ENCODE results near the gene DMD.

DMD gene

GRCh38 chrX:32937043-32937442 is 274.3 kb downstream of the DMD start:
- no peak for DNase-seq (ENCODE audit: insufficient read length, low spot score)
- no peak for TF ChIP-seq CTCF (IDR thresholded peaks at IDR 0.05; ENCODE audit: insufficient read depth, missing control alignments)
- no peak for FAIRE-seq

DNA sequence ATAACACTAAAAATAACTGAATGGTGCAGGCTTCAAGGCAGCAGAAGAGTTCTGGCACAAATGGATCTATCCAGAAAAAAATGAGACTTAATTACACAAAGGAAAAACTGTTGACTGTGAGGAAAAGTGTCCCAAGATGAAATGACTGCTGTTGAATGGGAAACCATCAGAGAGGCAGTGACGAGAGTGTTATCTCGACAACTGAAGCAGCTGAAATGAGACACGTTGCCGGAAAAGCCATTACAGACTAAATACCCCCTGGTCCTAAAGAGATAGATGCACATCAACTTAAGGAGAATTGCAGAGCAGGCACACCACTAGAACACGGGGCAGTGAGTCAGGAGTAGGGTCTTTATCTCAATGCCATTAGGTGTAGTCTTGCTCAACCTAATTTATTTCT is 277.8 kb downstream of the DMD start:
- DNase-seq (ENCODE audit: insufficient read length, low spot score), result no peak
- no peak for FAIRE-seq
- TF ChIP-seq CTCF (IDR thresholded peaks at IDR 0.05; ENCODE audit: insufficient read depth, missing control alignments), result no peak

DNA sequence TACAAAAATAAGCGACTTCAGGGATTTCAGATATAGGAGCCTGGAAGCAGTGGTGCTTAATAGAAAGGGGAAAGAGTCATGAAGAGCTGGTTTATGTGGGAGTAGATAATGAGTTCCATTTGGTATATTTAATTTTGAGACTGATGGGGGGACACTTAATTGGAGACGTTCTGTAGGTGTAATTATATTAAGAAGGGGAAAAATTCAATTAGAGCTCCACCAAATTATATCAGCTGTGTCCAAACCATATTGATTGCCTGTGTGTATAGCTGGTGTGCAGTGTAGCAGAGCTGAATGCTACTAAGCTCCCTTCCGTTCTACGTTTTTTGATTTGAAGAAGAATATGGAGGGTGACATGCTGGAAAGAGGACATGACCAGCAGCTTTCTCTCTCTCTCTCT is 282.3 kb downstream of the DMD start:
- FAIRE-seq (no peak), DNase-seq (ENCODE audit: insufficient read length, low spot score) (no peak)
- TF ChIP-seq CTCF (IDR thresholded peaks at IDR 0.05; ENCODE audit: insufficient read depth, missing control alignments), result no peak

DNA sequence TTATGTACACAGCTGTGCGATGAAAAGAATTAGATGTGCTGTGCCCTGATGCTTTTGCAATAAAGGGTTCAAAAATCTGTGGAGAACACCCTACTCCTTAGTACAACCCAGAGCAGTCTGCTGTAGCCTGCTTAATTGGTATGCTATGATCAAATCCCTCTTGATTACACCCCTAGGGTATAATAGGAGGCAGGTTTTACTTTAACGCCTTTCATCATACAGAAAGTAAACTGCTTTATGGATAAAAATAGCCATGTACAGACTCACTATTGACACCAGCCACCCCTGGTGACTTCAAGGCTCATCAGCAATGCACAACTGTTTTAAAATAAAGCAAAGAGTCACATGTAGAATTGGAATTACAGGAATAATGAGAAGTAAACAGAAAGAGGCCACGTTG is 315.3 kb downstream of the DMD start:
- FAIRE-seq (peak; percentile 70), DNase-seq (ENCODE audit: insufficient read length, low spot score) (peak; percentile 14)
- TF ChIP-seq CTCF (IDR thresholded peaks at IDR 0.05; ENCODE audit: insufficient read depth, missing control alignments), result no peak

DNA sequence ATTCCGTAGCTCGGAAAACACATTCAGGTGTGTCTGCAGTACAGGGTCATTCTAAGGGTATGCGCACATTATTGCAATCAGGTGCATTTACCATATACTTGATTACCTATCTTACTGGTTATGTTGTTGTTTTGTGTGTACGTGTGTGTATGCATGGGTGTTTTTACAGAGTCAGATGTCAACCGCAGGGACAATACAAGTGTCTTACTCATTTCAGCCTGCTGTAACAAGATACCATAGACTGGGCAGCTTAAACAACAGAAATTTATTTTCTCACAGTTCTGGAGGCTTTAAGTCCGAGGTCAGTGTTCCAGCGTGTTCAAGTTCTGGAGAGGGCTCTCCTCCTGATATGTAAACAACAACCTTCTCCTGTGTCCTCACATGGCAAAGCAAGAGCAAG is 316.7 kb downstream of the DMD start:
- no peak for FAIRE-seq
- DNase-seq (ENCODE audit: insufficient read length, low spot score), result no peak
- TF ChIP-seq CTCF (IDR thresholded peaks at IDR 0.05; ENCODE audit: insufficient read depth, missing control alignments), result no peak

DNA sequence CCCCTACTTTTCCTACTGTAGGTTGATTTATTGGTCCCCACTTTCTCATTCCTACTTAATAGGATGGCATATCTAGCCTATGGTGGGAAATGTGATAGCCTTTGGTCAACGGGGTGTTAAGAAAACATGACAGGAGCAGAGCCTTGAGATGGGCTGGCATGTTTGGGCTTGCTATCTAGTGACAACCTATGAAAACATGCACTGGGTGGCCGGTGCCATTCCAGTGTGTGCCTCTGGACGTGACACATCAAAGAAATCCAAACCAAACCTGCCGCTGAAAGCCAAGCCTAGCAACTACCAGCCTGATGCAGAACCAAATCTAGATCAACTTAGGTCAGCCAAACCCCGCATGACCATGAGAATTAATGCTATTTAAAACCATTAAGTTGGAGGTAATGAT is 317.6 kb downstream of the DMD start:
- no peak for DNase-seq (ENCODE audit: insufficient read length, low spot score)
- FAIRE-seq, result no peak
- no peak for TF ChIP-seq CTCF (IDR thresholded peaks at IDR 0.05; ENCODE audit: insufficient read depth, missing control alignments)

GRCh38 chrX:32877592-32877991 is 333.8 kb downstream of the DMD start:
- TF ChIP-seq CTCF (IDR thresholded peaks at IDR 0.05; ENCODE audit: insufficient read depth, missing control alignments), result no peak
- no peak for FAIRE-seq
- DNase-seq (ENCODE audit: insufficient read length, low spot score), result no peak

All from D721Med (cell line).